HG03354 (cell line): ENCODE measurements around the gene ALDH1A2.
"Not testable (repeated sequence)": the region's sequence is repeated elsewhere in the genome, so short reads cannot be mapped to it uniquely, and the experiment has no call there.

ENCODE experiments used
- ATAC-seq: cut with Tn5 transposase; IDR thresholded peaks from one replicate; pipeline ENCODE4 v1.9.1; 2021; ENCODE audit warnings: mild to moderate bottlenecking; ENCODE audit not compliant: unreplicated experiment, poor library complexity, severe bottlenecking

The ALDH1A2 gene

DNA sequence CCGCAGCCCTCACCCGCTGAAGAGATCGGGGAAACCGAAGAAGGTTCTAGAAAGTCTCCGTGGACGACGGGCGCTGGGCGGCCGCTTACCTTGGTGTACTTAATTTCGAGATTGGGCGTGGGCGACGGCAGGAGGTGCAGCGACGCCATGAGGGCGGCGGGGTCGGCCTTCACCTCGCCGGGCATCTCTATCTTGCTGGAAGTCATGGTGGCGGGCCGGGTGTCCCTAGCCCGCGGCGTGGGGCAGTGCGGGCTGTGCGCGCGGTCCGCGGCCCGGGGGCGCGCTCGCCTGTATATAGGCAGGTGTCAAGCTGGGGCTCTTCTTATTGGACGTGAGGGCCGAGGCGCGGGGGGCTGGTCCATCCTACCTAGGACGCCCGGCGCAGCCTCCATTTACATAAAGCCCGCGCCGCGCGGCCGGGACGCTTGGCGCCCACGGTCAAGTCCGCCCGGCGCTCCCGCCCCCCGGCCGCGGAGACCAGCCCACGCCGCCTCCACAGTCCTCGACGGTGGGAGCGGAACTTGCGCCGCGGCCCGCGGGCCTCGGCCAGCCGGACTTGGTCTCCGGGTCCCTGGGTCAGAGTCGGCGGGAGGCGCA is at the start of gene ALDH1A2:
ALDH1A2 (minus strand) TSS at position 267 of the 597 bp plus-strand sequence; CDS start at position 206, 61 bp downstream.
- no peak for ATAC-seq

DNA sequence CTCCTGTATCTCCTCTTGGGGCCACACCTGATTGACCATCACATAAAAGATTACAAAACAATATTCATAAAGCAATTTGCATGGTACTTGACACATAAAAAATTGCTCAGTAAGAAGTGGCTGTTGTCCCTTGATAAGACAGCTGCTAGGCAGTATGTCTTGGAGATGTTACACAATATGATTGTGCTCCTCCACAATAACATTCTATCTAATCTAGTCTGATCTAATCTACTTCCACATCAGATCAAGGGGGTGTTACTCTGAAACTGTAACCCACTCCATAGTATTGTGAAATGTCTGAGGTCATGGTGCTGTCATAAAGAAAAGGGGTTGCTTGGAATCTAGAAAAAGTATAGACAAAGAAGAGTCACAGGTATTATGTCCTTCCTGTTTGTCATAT is 49.3 kb upstream of the ALDH1A2 start:
- ATAC-seq = no peak

DNA sequence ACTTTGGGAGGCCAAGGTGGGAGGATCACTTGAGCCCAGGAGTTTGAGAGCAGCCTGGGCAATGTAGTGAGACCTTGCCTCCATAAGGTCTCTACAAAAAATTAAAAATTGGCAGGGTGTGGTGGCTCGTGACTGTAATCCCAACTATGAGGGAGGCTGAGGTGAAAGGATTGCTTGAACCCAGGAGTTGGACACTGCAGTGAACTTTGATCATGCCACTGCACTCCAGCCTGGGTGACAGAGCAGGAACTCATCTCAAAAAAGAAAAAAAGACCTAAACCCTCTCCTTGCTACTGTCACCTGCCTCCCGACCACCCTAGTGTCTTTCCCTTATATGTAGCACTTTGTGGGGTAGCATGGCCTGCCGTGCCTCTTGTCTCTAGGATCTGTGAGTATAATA is 48.9 kb upstream of the ALDH1A2 start:
- ATAC-seq = no peak

DNA sequence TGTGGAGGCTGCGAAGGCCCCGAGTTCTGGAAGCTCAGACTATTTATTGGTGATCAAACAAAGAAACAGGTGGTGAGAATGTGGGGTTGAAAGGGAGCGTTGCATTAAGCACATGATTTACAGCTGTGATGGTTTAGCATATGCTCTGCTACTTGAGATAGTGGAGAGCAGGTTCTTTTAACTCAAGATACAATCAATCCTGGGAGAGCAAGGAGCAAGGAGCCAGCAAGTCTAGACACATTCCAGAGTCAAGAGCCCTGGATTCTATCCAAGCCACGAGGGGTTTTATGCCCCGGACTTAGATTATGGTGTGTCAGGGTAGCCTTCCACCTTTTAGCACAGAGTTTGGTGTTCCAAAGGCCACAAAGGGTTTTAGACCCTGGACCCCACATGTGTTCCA is 47.8 kb upstream of the ALDH1A2 start:
- not testable (repeated sequence) for ATAC-seq

DNA sequence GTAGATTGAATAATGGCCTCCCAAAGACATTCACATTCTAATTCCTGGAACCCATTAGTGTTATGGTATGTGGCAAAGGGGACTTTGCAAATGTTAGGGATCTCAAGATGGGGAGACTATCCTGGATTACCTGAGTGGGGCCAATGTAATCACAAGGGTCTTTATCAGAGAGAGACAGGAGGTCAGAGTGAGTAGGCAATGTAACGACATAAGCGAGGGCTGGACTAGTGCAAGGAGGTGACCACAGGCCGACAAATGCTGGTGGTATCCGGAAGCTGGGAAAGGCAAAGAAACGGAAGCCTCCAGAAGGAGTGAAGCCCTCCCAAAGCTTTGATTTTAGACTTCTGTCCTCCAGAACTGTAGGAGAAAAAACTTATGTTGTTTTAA is 46.2 kb upstream of the ALDH1A2 start:
- ATAC-seq = no peak

DNA sequence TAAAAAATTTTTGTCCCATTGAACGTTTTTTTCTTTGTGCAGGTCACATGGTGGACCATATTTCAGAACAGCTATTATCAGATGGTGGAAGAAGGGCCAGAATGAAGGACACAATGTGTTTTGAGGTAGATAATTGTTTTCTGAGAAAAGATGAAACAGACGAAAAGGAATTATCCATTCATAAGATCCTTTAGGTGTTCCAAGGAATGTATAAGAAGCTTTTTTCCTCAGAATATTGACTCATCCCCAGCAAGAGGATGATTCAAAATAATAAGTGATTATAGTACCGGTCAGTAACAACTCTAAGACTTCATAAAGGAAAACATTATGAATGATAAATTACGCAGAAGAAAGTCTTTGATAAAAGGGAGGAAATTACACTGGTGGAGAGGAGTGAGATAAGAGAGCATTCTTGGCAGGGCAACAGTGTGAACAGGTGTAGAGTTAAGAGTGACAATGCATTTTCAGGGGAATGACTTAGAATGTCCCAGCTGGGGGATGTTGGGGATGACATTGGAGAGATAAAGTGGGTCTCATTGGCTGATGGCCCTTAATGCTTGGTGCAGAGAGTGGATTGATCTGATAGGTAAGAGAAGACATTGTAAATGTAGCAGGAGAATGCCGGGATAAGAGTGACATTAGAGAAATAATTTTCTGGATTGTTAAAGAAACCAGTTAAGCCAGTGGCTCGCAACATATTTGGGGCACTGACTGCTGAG is 45.6 kb upstream of the ALDH1A2 start:
- ATAC-seq = no peak

DNA sequence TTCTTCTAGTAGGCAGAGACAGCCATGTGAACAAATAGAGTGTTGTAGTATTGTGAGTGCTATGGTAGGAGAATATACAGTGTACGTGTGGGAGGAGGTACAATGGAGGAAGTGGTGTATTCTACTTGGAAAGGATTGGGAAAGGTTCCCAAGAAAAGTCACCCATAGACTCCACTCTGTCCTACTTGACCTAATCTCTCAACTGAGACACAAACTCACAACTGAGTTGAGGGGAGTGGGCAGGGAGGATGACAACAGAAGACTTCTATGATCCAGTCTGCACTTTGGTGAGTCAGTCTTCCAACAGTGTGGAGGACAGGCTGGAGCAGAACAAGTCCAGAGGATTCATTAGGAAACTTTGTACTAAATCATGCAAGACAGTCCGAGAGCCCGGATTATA is 43.9 kb upstream of the ALDH1A2 start:
- ATAC-seq = no peak

DNA sequence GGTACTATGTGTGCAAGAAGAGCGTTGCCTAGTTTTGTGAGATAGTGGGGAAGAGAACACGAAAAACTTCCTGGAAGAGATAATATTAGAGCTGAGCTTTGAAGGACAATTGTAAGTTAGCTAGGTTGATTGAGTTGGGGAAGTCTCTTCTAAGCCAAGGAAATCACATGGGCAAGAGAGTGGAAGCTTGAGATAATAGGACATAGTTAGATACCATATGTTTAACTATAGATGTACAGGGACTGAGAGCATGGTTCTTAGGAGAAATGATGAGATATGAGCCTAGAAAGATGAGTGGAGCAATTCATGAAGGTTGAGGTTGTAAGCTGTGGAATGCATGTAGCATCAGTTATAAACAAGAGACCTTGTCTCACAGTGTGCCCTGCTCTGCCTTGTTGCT is 42.6 kb upstream of the ALDH1A2 start:
- no peak for ATAC-seq

DNA sequence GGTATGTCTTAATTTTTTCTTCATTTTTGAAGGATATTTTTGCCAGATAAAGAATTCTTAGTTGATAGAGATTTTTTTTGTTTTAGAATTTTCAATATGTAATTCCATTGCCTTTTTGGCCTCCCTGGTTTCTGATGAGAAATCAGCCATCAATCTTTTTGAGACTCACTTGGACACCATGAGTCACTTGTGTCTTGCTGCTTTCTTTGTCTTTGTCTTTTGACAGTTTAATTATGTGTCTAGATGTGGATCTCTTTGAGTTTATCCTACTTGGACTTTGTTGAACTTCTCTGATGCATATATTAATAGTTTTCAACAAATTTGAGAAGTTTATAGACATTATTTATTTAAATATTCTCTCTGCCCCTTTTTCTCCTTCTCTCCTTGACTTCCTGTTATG is 38.0 kb upstream of the ALDH1A2 start:
- ATAC-seq = no peak

DNA sequence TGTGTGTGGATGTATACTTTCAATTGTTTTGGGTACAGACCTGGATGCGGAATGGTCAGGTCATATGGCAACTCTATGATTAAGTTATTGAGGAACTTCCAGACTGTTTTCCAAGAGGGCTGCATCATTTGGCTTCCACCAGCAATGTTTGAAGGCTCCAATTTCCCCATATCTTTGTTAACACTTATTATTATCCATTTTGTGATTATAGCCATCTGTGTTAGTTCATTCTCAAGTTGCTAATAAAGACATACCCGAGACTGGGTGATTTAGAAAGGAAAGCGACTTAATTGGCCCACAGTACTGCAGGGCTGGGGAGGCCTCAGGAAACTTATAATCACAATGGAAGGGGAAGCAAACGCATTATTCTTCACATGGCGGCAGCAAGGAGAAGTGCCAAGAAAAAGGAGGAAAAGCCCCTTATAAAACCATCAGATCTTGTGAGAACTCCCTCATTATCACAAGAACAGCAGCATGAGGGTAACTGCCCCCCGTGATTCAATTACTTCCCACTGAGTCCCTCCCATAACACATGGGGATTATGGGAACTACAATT is 31.1 kb upstream of the ALDH1A2 start:
- no peak for ATAC-seq

DNA sequence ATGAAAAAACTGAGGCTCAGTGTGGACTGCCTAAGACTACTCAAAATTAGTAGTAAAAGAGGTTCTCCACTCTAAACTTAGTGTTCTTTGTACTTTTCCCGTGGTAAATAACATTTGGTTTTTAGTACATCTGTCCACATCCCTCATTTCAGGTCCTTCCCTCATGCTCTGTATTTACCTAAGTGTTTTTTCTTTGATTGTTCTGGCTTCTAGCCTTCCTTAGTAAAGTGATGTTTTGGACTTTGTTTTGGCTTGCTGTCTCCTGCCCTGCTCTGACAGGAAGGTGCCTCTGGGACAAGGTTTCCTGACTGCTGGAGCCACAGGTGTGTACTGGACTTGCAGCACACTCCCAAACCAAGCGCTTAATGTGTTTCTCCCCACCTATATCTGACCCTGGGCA is 29.9 kb upstream of the ALDH1A2 start:
- ATAC-seq = no peak

DNA sequence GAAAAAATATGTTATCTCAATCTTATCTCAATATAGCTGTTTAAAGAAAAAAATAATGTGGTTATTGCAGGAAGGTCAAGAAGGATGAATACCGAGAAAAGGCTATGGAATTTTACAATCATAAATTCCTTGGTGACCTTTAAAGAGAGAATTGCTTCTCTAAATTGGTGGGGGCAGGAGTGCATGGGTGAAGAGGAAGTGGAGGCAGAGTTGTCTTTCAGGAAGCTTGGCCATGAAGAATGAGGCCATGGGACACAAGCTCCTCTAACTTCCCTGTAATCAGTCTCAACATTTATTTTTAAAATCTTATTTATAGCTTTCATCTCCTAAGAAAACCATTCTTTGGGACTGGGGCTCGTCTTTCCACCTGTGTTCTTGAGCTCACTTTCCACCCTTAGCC is 22.4 kb upstream of the ALDH1A2 start:
- ATAC-seq = no peak

DNA sequence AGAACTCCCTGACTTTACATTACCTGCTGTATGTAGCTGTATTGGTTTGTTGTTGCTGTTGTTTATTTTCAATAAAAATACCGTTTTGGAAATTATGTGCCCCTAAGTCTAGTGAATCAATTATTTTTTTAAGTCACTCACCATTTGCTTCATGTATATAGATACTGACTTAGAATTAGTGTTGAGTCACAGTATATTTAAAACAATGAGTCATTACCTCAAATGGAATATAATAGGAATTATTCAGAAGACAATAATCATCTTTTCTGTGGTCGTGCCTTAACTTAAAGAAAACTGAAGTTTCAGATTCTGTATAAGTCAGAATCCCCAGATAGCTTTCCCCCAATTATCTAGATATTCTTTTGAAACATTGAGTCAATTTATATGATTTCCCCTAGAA is 21.0 kb upstream of the ALDH1A2 start:
- ATAC-seq = no peak

DNA sequence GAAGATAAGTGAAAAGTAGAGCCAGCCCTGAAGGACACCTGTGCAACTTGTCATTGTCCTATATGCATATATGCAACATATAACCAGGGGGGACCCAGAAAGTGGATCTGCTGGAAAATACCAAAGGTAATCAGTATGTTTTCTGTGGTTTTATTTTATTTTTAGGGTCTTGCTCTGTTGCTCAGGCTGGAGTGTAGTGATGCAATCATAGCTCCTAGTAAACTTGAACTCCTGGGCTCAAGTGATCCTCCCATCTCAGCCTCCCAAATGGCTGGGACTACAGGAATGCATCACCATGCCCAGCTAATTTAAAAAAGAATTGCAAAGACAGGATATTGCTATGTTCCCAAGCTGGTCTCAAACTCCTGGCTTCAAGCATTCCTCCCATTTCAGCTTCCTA is 18.0 kb upstream of the ALDH1A2 start:
- ATAC-seq = no peak

DNA sequence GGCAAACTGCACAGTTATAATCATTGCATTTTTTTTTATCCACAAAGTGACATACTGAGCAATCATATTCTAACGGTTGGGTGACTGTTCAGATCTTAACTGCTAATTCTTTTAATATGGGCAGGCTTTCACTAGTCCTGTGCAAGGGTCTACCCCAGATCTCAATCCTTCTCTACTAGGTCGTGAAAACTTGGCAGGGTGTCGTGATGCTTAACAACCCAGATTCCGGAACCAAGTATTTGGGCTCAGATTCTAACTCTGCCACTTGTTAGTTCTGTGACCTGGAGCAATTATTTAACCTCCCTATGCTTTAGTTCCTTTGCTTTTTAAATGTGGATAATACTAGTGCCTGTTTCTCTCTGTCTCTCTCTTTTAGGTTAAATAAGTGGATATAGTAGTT is 16.4 kb upstream of the ALDH1A2 start:
- ATAC-seq = no peak

DNA sequence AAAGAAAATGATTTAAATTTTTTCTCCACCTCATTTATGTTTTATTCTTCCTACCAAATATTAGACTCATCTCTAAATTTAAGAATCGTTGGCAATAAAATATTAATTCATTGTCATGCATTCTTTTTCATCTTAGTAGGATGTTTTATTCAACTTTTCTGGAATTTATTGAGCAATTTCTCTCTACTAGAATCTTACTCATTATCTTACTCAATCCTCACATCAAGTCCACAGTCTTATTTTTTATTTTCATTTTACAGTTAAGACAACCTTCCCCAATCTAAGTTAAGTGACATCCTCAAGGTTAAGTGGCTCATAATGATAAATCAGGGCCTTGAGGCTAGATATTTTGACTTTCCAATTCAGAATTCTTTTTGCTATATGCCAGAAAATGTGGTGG is 15.9 kb upstream of the ALDH1A2 start:
- ATAC-seq = no peak

DNA sequence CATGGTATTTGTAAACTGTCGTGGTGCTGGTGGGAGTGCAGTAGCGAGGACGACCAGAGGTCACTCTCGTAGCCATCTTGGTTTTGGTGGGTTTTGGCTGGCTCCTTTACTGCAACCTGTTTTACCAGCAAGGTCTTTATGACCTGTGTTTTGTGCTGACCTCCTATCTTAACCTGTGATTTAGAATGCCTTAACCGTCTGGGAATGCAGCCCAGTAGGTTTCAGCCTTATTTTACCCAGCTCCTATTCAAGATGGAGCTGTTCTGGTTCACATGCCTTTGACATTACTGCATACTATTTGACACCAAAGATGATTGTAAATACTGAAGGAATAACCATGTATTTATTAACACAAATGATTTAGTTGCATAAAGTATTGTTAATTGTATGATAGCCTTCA is 15.4 kb upstream of the ALDH1A2 start:
- not testable (repeated sequence) for ATAC-seq

DNA sequence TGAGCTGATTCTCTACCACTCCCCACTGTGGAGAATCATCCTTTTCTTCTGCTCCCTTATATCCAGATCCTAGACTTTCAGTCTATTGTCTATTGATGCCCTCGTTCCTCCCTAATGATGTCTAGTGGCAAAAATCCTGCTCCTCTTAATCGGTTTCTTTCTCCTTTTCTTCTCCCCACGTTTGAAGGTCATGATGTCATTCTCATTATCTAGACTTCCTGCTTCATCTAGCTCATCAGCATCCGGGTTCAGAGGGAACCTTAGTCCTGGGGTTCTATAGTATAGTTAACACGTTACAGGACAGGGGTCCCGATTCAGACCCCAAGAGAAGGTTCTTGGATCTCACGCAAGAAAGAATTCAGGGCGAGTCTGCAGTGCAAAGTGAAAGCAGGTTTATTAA is 14.9 kb upstream of the ALDH1A2 start:
- no peak for ATAC-seq

DNA sequence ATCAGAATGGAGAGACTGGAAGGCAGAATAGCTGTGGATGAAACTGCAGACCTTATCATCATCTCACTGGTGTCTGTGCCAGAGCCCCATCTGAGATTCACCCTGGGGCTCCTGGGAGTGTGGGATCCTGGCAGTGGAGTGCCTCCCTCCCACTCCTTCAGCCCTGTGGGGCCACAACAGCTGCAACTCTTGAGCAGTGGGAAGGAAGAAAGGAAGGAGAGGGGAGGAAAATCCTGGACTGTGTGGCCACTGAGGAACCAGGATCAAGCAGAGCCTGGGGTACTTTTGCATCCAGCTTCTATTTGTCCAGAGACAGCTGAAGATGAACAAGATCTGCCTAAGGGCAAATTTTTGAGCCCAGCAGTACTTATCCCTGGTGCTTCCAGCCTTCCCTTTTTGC is 13.1 kb upstream of the ALDH1A2 start:
- ATAC-seq = no peak

DNA sequence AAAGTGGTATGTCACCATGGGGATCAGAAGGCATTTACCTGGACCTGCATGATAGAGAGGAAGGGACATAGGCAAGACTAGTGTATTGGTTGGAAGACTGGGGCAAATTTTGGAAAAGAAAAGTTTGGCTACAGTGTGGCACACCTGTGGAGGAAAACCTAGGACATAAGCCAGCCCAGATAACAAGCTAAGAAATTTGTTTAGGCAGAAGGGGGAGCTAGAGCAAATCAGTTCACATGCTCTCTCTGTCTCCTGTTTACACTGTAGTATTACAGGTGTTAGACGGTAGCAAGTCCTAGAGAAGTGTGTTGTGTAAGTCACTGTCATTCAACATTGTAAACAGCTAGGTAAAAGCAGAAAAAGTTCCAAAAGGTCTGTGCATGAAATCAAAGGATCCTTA is 11.9 kb upstream of the ALDH1A2 start:
- ATAC-seq = no peak

DNA sequence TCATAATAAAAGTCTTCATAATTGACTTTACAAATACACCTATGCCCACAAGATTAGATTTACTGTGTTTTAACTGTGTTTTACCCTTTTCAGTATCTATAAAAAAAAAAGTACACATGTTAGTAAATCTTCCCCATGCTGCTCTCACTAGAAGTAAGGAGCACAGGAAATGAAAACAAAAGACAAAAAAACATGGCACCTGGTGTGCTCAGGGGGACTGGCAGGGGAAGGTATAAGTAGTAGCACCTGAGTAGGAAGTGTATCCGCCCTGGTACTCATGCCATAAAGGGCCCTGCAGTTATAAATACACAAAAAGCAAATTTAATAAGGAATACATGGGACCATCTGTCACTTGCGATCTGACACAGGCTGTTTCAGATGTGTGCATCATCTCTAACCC is 8.9 kb upstream of the ALDH1A2 start:
- no peak for ATAC-seq
